ENCODE data around the gene TTLL8.

Gene TTLL8

DNA sequence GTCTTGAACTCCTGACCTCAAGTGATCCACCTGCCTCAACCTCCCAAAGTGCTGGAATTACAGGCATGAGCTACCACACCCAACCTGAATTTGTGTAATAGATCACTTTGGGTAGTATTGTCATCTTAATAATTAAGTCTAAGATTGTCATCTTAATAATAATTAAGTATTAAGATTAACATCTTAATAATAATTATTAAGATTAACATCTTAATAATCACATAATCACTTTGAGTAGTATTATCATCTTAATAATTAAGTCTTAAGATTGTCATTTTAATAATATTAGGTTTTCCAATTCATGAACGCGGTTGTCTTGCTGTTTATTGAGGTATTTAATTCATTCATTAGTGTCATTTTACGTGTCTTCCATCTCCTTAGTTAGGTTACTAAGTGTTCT, 40.0 kb upstream of the TTLL8 start:
- Histone ChIP-seq H3K9me3 (ENCODE audit: insufficient read depth, low read depth, low read length) (no peaks in the 10 kb centered on the region), H3K4me1 (ENCODE audit: insufficient read depth, low read length, poor library complexity, severe bottlenecking) (peaks cover 13% of the 10 kb centered on the region), H3K36me3 (ENCODE audit: insufficient read depth, low read length) (no peaks in the 10 kb centered on the region), H3F3A (ENCODE audit: low read depth) (no peaks in the 10 kb centered on the region), H3K4me2 (ENCODE audit: low read depth, low read length, poor library complexity, severe bottlenecking) (no peak overlapping the region), H3K79me2 (ENCODE audit: insufficient read depth, low read length) (no peaks in the 10 kb centered on the region), H3K9ac (ENCODE audit: low read depth, low read length, poor library complexity, severe bottlenecking) (no peak overlapping the region), H4K20me1 (ENCODE audit: insufficient read depth, low read length, poor library complexity, severe bottlenecking) (no peaks in the 10 kb centered on the region), H3K9me2 (replicated peaks; ENCODE audit: low read depth, low read length) (no peaks in the 10 kb centered on the region), H3K27me3 (ENCODE audit: insufficient read depth, low read length, poor library complexity, severe bottlenecking) (no peaks in the 10 kb centered on the region), H3K4me3 (ENCODE audit: low read length, poor library complexity, severe bottlenecking) (no peak overlapping the region), H2AFZ (ENCODE audit: low read length) (no peak overlapping the region)
- TF ChIP-seq EZH2phosphoT487 (IDR thresholded peaks at IDR 0.05; ENCODE audit: borderline replicate concordance) = no peak
- TF ChIP-seq, protein P1, sequence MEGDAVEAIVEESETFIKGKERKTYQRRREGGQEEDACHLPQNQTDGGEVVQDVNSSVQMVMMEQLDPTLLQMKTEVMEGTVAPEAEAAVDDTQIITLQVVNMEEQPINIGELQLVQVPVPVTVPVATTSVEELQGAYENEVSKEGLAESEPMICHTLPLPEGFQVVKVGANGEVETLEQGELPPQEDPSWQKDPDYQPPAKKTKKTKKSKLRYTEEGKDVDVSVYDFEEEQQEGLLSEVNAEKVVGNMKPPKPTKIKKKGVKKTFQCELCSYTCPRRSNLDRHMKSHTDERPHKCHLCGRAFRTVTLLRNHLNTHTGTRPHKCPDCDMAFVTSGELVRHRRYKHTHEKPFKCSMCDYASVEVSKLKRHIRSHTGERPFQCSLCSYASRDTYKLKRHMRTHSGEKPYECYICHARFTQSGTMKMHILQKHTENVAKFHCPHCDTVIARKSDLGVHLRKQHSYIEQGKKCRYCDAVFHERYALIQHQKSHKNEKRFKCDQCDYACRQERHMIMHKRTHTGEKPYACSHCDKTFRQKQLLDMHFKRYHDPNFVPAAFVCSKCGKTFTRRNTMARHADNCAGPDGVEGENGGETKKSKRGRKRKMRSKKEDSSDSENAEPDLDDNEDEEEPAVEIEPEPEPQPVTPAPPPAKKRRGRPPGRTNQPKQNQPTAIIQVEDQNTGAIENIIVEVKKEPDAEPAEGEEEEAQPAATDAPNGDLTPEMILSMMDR (conservative IDR thresholded peaks at IDR 0.05; ENCODE audit: low read length) = no peak

DNA sequence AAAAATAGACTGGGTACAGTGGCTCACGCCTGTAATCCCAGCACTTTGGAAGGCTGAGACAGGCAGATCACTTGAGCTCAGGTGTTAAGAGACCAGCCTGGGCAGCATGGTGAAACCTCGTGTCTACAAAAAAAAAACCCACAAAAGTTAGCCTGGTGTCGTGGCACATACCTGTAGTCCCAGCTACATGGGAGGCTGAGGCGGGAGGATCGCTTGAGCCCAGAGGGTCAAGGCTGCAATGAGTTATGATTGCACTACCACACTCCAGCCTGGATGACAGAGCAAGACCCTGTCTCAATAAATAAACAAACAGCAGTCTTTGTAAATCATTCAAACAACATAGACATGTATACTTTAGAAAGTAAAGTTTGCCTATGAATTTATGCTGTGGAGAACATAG, 34.2 kb upstream of the TTLL8 start:
- Histone ChIP-seq H3K9me2 (replicated peaks; ENCODE audit: low read depth, low read length) (no peaks in the 10 kb centered on the region), H3K4me1 (ENCODE audit: insufficient read depth, low read length, poor library complexity, severe bottlenecking) (no peaks in the 10 kb centered on the region), H3K79me2 (ENCODE audit: insufficient read depth, low read length) (no peaks in the 10 kb centered on the region), H3K36me3 (ENCODE audit: insufficient read depth, low read length) (no peaks in the 10 kb centered on the region), H3K9ac (ENCODE audit: low read depth, low read length, poor library complexity, severe bottlenecking) (no peak overlapping the region), H3K27me3 (ENCODE audit: insufficient read depth, low read length, poor library complexity, severe bottlenecking) (no peaks in the 10 kb centered on the region), H3K4me3 (ENCODE audit: low read length, poor library complexity, severe bottlenecking) (no peak overlapping the region), H3K9me3 (ENCODE audit: insufficient read depth, low read depth, low read length) (no peaks in the 10 kb centered on the region; the same call in 1 of the 2 replicates), H3F3A (ENCODE audit: low read depth) (no peaks in the 10 kb centered on the region), H3K4me2 (ENCODE audit: low read depth, low read length, poor library complexity, severe bottlenecking) (no peak overlapping the region), H4K20me1 (ENCODE audit: insufficient read depth, low read length, poor library complexity, severe bottlenecking) (no peaks in the 10 kb centered on the region), H2AFZ (ENCODE audit: low read length) (no peak overlapping the region)
- TF ChIP-seq, protein P1 (conservative IDR thresholded peaks at IDR 0.05; ENCODE audit: low read length) = no peak
- no peak for TF ChIP-seq EZH2phosphoT487 (IDR thresholded peaks at IDR 0.05; ENCODE audit: borderline replicate concordance)

DNA sequence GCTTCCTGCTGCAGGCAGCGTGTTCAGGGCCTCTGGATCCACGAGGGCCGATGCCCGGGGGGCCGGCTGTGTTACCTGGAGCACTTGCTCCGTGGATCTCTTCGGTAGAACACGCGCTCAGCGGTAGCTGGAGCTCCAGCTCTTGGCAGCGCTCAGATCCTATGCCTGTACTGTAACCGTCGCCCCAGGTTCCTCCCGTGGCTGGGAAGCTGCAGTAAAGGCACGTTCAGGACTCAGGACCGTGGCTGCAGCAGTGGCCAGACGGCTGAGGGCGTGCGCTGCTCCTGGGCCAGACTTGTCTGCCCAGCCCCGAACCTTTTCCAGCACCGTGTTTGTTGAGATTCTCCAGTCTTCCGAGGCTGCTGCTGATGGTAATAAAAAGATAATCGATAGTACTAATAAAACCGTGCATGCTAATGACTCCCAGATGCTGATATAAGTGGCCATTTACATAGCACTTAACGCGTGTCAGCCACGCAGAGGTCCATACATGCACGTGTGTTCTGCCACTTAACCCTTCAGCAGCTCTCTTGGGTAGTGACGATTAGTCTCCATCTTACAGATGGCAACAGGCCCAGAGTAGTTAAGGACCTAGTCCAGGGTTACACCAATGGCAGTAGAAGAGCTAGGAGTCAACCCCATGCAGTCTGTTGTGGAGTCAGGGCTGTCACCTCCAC, 33.1 kb upstream of the TTLL8 start:
- 0 out of 2 replicates have a peak, but pooled peaks cover 3% of the 10 kb centered on the region for H3F3A ChIP-seq (ENCODE audit: low read depth)
- no peaks in the 10 kb centered on the region for H3K27me3 ChIP-seq (ENCODE audit: insufficient read depth, low read length, poor library complexity, severe bottlenecking)
- TF ChIP-seq, protein P1 (conservative IDR thresholded peaks at IDR 0.05; ENCODE audit: low read length) = no peak
- TF ChIP-seq EZH2phosphoT487 (IDR thresholded peaks at IDR 0.05; ENCODE audit: borderline replicate concordance) = no peak
- H3K79me2 ChIP-seq (ENCODE audit: insufficient read depth, low read length) = no peaks in the 10 kb centered on the region
- H3K9me3 ChIP-seq (ENCODE audit: insufficient read depth, low read depth, low read length) = peaks cover 3% of the 10 kb centered on the region; the same call in 1 of the 2 replicates
- H4K20me1 ChIP-seq (ENCODE audit: insufficient read depth, low read length, poor library complexity, severe bottlenecking) = no peaks in the 10 kb centered on the region
- H3K9me2 ChIP-seq (replicated peaks; ENCODE audit: low read depth, low read length) = no peaks in the 10 kb centered on the region
- no peak overlapping the region for H2AFZ ChIP-seq (ENCODE audit: low read length)
- H3K4me3 ChIP-seq (ENCODE audit: low read length, poor library complexity, severe bottlenecking) = no peak overlapping the region
- no peak overlapping the region for H3K9ac ChIP-seq (ENCODE audit: low read depth, low read length, poor library complexity, severe bottlenecking)
- no peaks in the 10 kb centered on the region for H3K36me3 ChIP-seq (ENCODE audit: insufficient read depth, low read length)
- H3K4me1 ChIP-seq (ENCODE audit: insufficient read depth, low read length, poor library complexity, severe bottlenecking) = no peaks in the 10 kb centered on the region
- no peak overlapping the region for H3K4me2 ChIP-seq (ENCODE audit: low read depth, low read length, poor library complexity, severe bottlenecking)

Data from Loucy (cell line).